HepG2 (cell line): ENCODE results near the gene ARHGEF26. TPM values are rescaled to one million over a fixed set of nuclear protein-coding genes. Genes with fewer than 3 reads are reported as not detected.

Source experiments
- ATAC-seq: fragments of 200-7000 bp; cut with Tn5 transposase; 3 replicates; pipeline ENCODE4 v1.9.1; 2020; ENCODE audit warnings: mild to moderate bottlenecking, moderate library complexity
- BruUV-seq: library from RNA; stranded (reverse); fragments of 400-500 nt; replicated peaks from 2 replicates; lab custom pipeline; 2021; lab: Mats Ljungman, UMichigan
- CTCF ChIA-PET: fragments of 300-600 bp; formaldehyde crosslinking; extraction: SDS; loops from one replicate; lab custom pipeline; 2021; ENCODE audit warnings: low total read pairs, inconsistent platforms, low intra/inter-chr PET ratio; lab: Yijun Ruan, JAX
- POLR2A ChIA-PET: fragments of 350-600 bp; sonication (Branson Sonifier 250); formaldehyde crosslinking; loops from one replicate; lab custom pipeline; 2020; ENCODE audit warnings: antibody characterized with exemption, inconsistent platforms; lab: Yijun Ruan, JAX
- DNase-seq: peaks from one replicate; pipeline ENCODE4 v3.0.0-alpha.2; 2015; ENCODE audit warnings: low spot score
- FAIRE-seq: peaks from 3 replicates; lab custom pipeline; 2011; peaks lifted over from hg19 to GRCh38; lab: Jason Lieb, UNC
- H2AFZ ChIP-seq: one replicate; pipeline ENCODE4 v1.6.1; 2011; ENCODE audit warnings: low read length, inconsistent platforms
- H3K27ac ChIP-seq: fragments of 300-600 bp; 3 replicates; pipeline ENCODE4 v1.8.0; 2011; ENCODE audit warnings: mixed run types, mild to moderate bottlenecking, mixed read lengths, low read length, inconsistent platforms; ENCODE audit not compliant: insufficient read depth; ENCODE audit errors: extremely low read length
- H3K27me3 ChIP-seq, 2 experiments: fragments of 200-600 bp in 1 of 2; 2 replicates in 1 of 2; 3 replicates in 1 of 2; pipeline versions ENCODE4 v1.6.0 to v1.8.0; 2011; ENCODE audit warnings: low read length in 2 of 2, mild to moderate bottlenecking in 2 of 2, moderate library complexity in 2 of 2, inconsistent platforms in 1 of 2; ENCODE audit not compliant: insufficient read depth in 2 of 2, control insufficient read depth in 1 of 2
- H3K36me3 ChIP-seq, 2 experiments: fragments of 200-600 bp in 1 of 2; replicated peaks in 1 of 2; 2 replicates in 1 of 2; 3 replicates in 1 of 2; pipeline versions ENCODE4 v1.5.1 to v1.8.0; 2011; ENCODE audit warnings: low read length in 2 of 2, inconsistent platforms in 1 of 2; ENCODE audit not compliant: insufficient read depth in 2 of 2, control insufficient read depth in 1 of 2
- H3K4me1 ChIP-seq: 2 replicates; pipeline ENCODE4 v1.5.1; 2012; ENCODE audit warnings: low read length, inconsistent platforms; ENCODE audit not compliant: insufficient read depth
- H3K4me2 ChIP-seq: 2 replicates; pipeline ENCODE4 v1.6.0; 2011; ENCODE audit warnings: low read depth, low read length, inconsistent platforms
- H3K4me3 ChIP-seq, 3 experiments: fragments of 200-600 bp in 1 of 3; sonication (generic), shearing (Covaris generic) in 1 of 3; replicated peaks in 1 of 3; 2 replicates each; pipeline ENCODE4 v1.5.1; 2011 to 2016; ENCODE audit warnings: low read length in 3 of 3, inconsistent platforms in 2 of 3, low read depth in 2 of 3, mild to moderate bottlenecking in 2 of 3, control low read depth in 1 of 3, mixed read lengths in 1 of 3; ENCODE audit not compliant: insufficient read depth in 1 of 3
- H3K79me2 ChIP-seq: one replicate; pipeline ENCODE4 v1.6.1; 2011; ENCODE audit warnings: low read length, inconsistent platforms; ENCODE audit not compliant: insufficient read depth
- H3K9ac ChIP-seq: 2 replicates; pipeline ENCODE4 v1.6.0; 2011; ENCODE audit warnings: mild to moderate bottlenecking, low read depth, low read length, inconsistent platforms; ENCODE audit not compliant: insufficient read depth
- H3K9me3 ChIP-seq: 2 replicates; pipeline ENCODE4 v1.5.1; 2012; ENCODE audit warnings: mild to moderate bottlenecking, low read length
- H4K20me1 ChIP-seq: 2 replicates; pipeline ENCODE4 v1.6.0; 2011; ENCODE audit warnings: inconsistent platforms, mild to moderate bottlenecking, low read length, moderate library complexity; ENCODE audit not compliant: insufficient read depth
- CBX2 ChIP-seq, 2 experiments: fragments of 200-600 bp in 1 of 2; sonication (generic); formaldehyde crosslinking in 1 of 2; IDR thresholded peaks; 2 replicates each; pipeline versions ENCODE4 v1.7.0 to v1.8.1; 2018 to 2022; ENCODE audit warnings: low read depth in 2 of 2, low read length in 1 of 2, mild to moderate bottlenecking in 1 of 2, missing genetic modification reagents in 1 of 2
- CREM ChIP-seq, 2 experiments: sonication (generic) in 1 of 2; formaldehyde crosslinking in 1 of 2; IDR thresholded peaks; 2 replicates each; pipeline versions ENCODE4 v1.4.0 to v1.6.1; 2016 to 2020; ENCODE audit warnings: antibody characterized with exemption in 1 of 2, mild to moderate bottlenecking in 1 of 2, missing genetic modification reagents in 1 of 2
- ELF4 ChIP-seq: sonication (generic); formaldehyde crosslinking; IDR thresholded peaks from 2 replicates; pipeline ENCODE4 v1.5.0; 2020; ENCODE audit warnings: missing genetic modification reagents, mild to moderate bottlenecking, moderate library complexity, borderline replicate concordance
- FLYWCH1 ChIP-seq: sonication (generic); formaldehyde crosslinking; IDR thresholded peaks from 2 replicates; pipeline ENCODE4 v1.8.1; 2023; ENCODE audit warnings: mild to moderate bottlenecking, missing genetic modification reagents
- FOXK1 ChIP-seq: sonication (generic); formaldehyde crosslinking; IDR thresholded peaks from 2 replicates; pipeline ENCODE4 v1.4.0; 2020; ENCODE audit warnings: low read depth, missing genetic modification reagents, borderline replicate concordance
- HMG20B ChIP-seq: conservative IDR thresholded peaks from 2 replicates; pipeline ENCODE4 v1.6.1; 2016; ENCODE audit warnings: missing genetic modification reagents, missing compliant biosample characterization
- MED1 ChIP-seq: sonication (generic); formaldehyde crosslinking; IDR thresholded peaks from 2 replicates; pipeline ENCODE4 v1.4.0; 2020; ENCODE audit warnings: missing genetic modification reagents
- MEIS2 ChIP-seq: sonication (generic); formaldehyde crosslinking; IDR thresholded peaks from 2 replicates; pipeline ENCODE4 v1.9.0; 2021; ENCODE audit warnings: mild to moderate bottlenecking, missing genetic modification reagents
- MLX ChIP-seq: IDR thresholded peaks from 2 replicates; pipeline ENCODE4 v1.6.1; 2016
- NRL ChIP-seq: sonication (generic); formaldehyde crosslinking; IDR thresholded peaks from 2 replicates; pipeline ENCODE4 v1.5.0; 2020; ENCODE audit warnings: missing genetic modification reagents, mild to moderate bottlenecking, moderate library complexity, borderline replicate concordance
- ONECUT2 ChIP-seq: sonication (generic); formaldehyde crosslinking; IDR thresholded peaks from 2 replicates; pipeline ENCODE4 v1.4.0; 2020; ENCODE audit warnings: missing genetic modification reagents
- POLR2G ChIP-seq: fragments of 200-400 bp; formaldehyde crosslinking; IDR thresholded peaks from 2 replicates; pipeline ENCODE4 v1.6.1; 2018; ENCODE audit warnings: mild to moderate bottlenecking, low read depth, low read length, moderate library complexity
- SALL1 ChIP-seq: sonication (generic); formaldehyde crosslinking; IDR thresholded peaks from 2 replicates; pipeline ENCODE4 v1.8.0; 2022; ENCODE audit warnings: mild to moderate bottlenecking, missing genetic modification reagents
- SP2 ChIP-seq: sonication (generic); formaldehyde crosslinking; IDR thresholded peaks from 2 replicates; pipeline ENCODE4 v1.5.1; 2020; ENCODE audit warnings: mild to moderate bottlenecking, missing genetic modification reagents
- ZFP41 ChIP-seq: sonication (generic); formaldehyde crosslinking; IDR thresholded peaks from 2 replicates; pipeline ENCODE4 v1.4.0; 2020; ENCODE audit warnings: mild to moderate bottlenecking, missing genetic modification reagents, borderline replicate concordance
- ZNF337 ChIP-seq: sonication (generic); formaldehyde crosslinking; IDR thresholded peaks from 2 replicates; pipeline ENCODE4 v1.5.1; 2020; ENCODE audit warnings: missing genetic modification reagents, low read depth, mild to moderate bottlenecking, borderline replicate concordance
- ZNF678 ChIP-seq: sonication (generic); formaldehyde crosslinking; IDR thresholded peaks from 2 replicates; pipeline ENCODE4 v1.4.0; 2020; ENCODE audit warnings: mild to moderate bottlenecking, missing genetic modification reagents
- ZNF792 ChIP-seq: IDR thresholded peaks from 2 replicates; pipeline ENCODE4 v1.6.1; 2016
- WGBS: methylation state at CpG from one replicate; pipeline ENCODE4 v1.1.6; 2017; ENCODE audit warnings: low lambda C conversion rate; 5-methylcytosine and 5-hydroxymethylcytosine counted together
- in situ Hi-C: cut with HindIII; loops from 2 replicates; pipeline ENCODE4 v1.10.0; 2017; ENCODE audit warnings: low pct_unique_long_range_greater_than_20kb; ENCODE audit not compliant: extremely low pct_ligation_motif_present
- intact Hi-C: fragments of 100-400 bp; cut with micrococcal nuclease; formaldehyde crosslinking; loops from one replicate; pipeline ENCODE4 v1.10.0; 2022; ENCODE audit not compliant: unreplicated experiment
- polyA plus RNA-seq, 8 experiments: library from polyadenylated mRNA; depleted of rRNA in 3 of 8; stranded (reverse) in 7 of 8; unstranded in 1 of 8; fragments of >200 nt; fragmentation: Illumina TruSeq in 4 of 8; extraction: Trizol in 4 of 8; gene quantifications; 2 replicates each; pipeline versions ENCODE4 v1.2.1 to v1.2.3, GENCODE V29; 2011 to 2016; ENCODE audit warnings: low read depth in 4 of 8, missing spikeins in 1 of 8, mixed read lengths in 1 of 8; ENCODE audit not compliant: insufficient read depth in 1 of 8
- total RNA-seq, 5 experiments: library from RNA; depleted of rRNA; stranded (reverse); fragments of >200 nt; fragmentation: Illumina TruSeq; extraction: Trizol; gene quantifications; 2 replicates each; pipeline ENCODE4 v1.2.3, GENCODE V29; 2016; ENCODE audit warnings: low read depth in 1 of 5
- TF ChIP-seq, protein P1 (sequence below): sonication (generic); formaldehyde crosslinking; IDR thresholded peaks from 2 replicates; pipeline ENCODE4 v1.9.0; 2022; ENCODE audit warnings: missing genetic modification reagents, mild to moderate bottlenecking, borderline replicate concordance
- TF ChIP-seq, protein P2 (sequence below): sonication (generic); formaldehyde crosslinking; IDR thresholded peaks from 2 replicates; pipeline ENCODE4 v1.5.1; 2020; ENCODE audit warnings: mild to moderate bottlenecking, missing genetic modification reagents, moderate library complexity

The ARHGEF26 gene
- total and polyA plus RNA-seq, 2 of the 13 experiments (the other 11 are each of a cell fraction or from before 2014, with no cell fraction given) = 0.74 to 6.1 TPM

DNA sequence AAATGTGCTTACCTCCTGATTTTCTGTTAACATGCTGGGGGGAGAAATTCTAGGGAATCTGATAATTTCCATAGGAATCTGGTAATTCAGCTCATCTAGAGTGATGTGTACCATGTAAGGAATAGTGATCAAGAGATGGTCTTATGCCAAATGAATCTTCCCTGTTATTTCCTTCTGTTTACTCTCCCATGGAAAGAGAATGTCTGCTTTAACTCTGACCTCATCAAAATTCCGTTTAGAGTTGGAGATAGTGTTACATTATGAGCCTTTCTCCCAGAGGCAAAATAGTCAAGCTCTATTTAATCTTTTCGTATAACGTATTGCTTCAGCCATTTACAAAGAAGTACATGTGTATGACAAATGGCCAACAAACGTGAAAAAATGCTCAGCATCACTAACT lies 76.6 kb downstream of the ARHGEF26 start (continued):
- TF ChIP-seq, protein P1, sequence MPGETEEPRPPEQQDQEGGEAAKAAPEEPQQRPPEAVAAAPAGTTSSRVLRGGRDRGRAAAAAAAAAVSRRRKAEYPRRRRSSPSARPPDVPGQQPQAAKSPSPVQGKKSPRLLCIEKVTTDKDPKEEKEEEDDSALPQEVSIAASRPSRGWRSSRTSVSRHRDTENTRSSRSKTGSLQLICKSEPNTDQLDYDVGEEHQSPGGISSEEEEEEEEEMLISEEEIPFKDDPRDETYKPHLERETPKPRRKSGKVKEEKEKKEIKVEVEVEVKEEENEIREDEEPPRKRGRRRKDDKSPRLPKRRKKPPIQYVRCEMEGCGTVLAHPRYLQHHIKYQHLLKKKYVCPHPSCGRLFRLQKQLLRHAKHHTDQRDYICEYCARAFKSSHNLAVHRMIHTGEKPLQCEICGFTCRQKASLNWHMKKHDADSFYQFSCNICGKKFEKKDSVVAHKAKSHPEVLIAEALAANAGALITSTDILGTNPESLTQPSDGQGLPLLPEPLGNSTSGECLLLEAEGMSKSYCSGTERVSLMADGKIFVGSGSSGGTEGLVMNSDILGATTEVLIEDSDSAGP (CRISPR knock-in tag) = no peak
- TF ChIP-seq ZNF337 = no peak

- Histone ChIP-seq H4K20me1 (no peaks in the 10 kb centered on the region), H2AFZ (no peak overlapping the region), H3K4me3 (no peak overlapping the region), H3K4me1 (no peaks in the 10 kb centered on the region), H3K79me2 (no peaks in the 10 kb centered on the region), H3K9ac (no peak overlapping the region), H3K27me3 (no peaks in the 10 kb centered on the region), H3K36me3 (no peaks in the 10 kb centered on the region), H3K9me3 (no peaks in the 10 kb centered on the region), H3K27ac (no peak overlapping the region), H3K4me2 (no peak overlapping the region)
- FAIRE-seq = no peak
- DNase-seq = no peak
- peak; percentile 44; the same call in 2 of the 3 replicates for ATAC-seq
- WGBS = 90% methylated on average over 2 of the region's 8 CpGs
- intact Hi-C loops = no loop called here
- CTCF ChIA-PET = no interaction called here
- BruUV-seq = no TSS peak
- in situ Hi-C loops = no loop called here
- POLR2A ChIA-PET = no interaction called here
- no peak for TF ChIP-seq ZNF792 (CRISPR knock-in tag)
- TF ChIP-seq CBX2 (IDR thresholded peaks at IDR 0.05; ENCODE audit: low read depth, low read length) = no peak
- no peak for TF ChIP-seq CBX2 (CRISPR knock-in tag; IDR thresholded peaks at IDR 0.05; ENCODE audit: low read depth)
- TF ChIP-seq MEIS2 (CRISPR knock-in tag) = no peak
- no peak for TF ChIP-seq MED1 (CRISPR knock-in tag)
- no peak for TF ChIP-seq FLYWCH1 (CRISPR knock-in tag)
- TF ChIP-seq, protein P2, sequence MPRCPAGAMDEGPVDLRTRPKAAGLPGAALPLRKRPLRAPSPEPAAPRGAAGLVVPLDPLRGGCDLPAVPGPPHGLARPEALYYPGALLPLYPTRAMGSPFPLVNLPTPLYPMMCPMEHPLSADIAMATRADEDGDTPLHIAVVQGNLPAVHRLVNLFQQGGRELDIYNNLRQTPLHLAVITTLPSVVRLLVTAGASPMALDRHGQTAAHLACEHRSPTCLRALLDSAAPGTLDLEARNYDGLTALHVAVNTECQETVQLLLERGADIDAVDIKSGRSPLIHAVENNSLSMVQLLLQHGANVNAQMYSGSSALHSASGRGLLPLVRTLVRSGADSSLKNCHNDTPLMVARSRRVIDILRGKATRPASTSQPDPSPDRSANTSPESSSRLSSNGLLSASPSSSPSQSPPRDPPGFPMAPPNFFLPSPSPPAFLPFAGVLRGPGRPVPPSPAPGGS = no peak
- TF ChIP-seq SALL1 = no peak
- no peak for TF ChIP-seq POLR2G
- no peak for TF ChIP-seq HMG20B
- no peak for TF ChIP-seq FOXK1 (CRISPR knock-in tag)
- TF ChIP-seq ELF4 (CRISPR knock-in tag) = no peak
- no peak for TF ChIP-seq SP2 (CRISPR knock-in tag)
- TF ChIP-seq NRL (CRISPR knock-in tag) = no peak
- TF ChIP-seq ZNF678 (CRISPR knock-in tag) = no peak
- TF ChIP-seq, protein P1 (CRISPR knock-in tag) = no peak
- no peak for TF ChIP-seq ZFP41 (CRISPR knock-in tag)
- TF ChIP-seq CREM (IDR thresholded peaks at IDR 0.05) = no peak
- TF ChIP-seq CREM (CRISPR knock-in tag; IDR thresholded peaks at IDR 0.05) = no peak
- TF ChIP-seq ONECUT2 (CRISPR knock-in tag) = no peak
- no peak for TF ChIP-seq MLX (CRISPR knock-in tag)
These were observed 88.3 kb downstream of the ARHGEF26 start for GRCh38 chr3:154209499-154209898.
